ENCODE results near the gene ATP5F1C. TPM values are rescaled to one million over a fixed set of nuclear protein-coding genes. Genes with fewer than 3 reads are reported as not detected.
A peak's percentile ranks its signal among the peaks of the same experiment; 100 is the strongest.

ATP5F1C gene
- total RNA-seq, 1 donor from 2014 or later = 133 TPM

DNA sequence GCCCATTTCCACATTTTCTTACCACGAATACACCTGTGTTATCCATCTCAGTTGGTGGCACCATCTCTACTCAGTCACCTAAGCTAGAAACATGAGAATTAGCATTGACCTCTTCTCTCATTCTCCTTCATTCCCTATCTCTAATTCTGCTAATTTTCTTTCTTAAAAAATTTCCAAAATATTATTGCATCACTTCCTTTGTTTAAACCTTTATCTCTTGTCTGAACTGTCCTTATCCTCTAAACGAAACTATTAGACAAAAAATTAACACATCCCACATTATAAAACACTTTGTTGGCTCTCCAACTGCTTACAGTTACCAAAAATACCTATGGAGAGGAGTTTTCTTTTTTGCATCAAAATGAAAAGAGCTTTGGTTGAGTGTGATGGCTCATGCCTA, 48.6 kb downstream of the ATP5F1C start:
- peaks cover 4% of the 10 kb centered on the region for H3K36me3 Mint-ChIP-seq (ENCODE audit: unreplicated experiment)
- no peak for TF ChIP-seq CTCF (IDR thresholded peaks at IDR 0.05)
- no peaks in the 10 kb centered on the region for H3K27me3 Mint-ChIP-seq (ENCODE audit: unreplicated experiment)
- H3K4me3 Mint-ChIP-seq (ENCODE audit: unreplicated experiment) = no peak overlapping the region
- no peak overlapping the region for H3K27ac Mint-ChIP-seq (ENCODE audit: unreplicated experiment)
- H3K9me3 Mint-ChIP-seq (ENCODE audit: unreplicated experiment) = no peaks in the 10 kb centered on the region
- no peak for DNase-seq (ENCODE audit: extremely low spot score, unreplicated experiment)
- no peaks in the 10 kb centered on the region for H3K4me1 Mint-ChIP-seq (ENCODE audit: unreplicated experiment)

GRCh38 chr10:7846591-7846990, 58.6 kb downstream of the ATP5F1C start:
- Mint-ChIP-seq H3K4me3 (ENCODE audit: unreplicated experiment) (no peak overlapping the region), H3K9me3 (ENCODE audit: unreplicated experiment) (no peaks in the 10 kb centered on the region), H3K27me3 (ENCODE audit: unreplicated experiment) (no peaks in the 10 kb centered on the region), H3K27ac (ENCODE audit: unreplicated experiment) (peak overlapping the region; percentile 50), H3K36me3 (ENCODE audit: unreplicated experiment) (no peaks in the 10 kb centered on the region), H3K4me1 (ENCODE audit: unreplicated experiment) (peaks cover 6% of the 10 kb centered on the region)
- TF ChIP-seq CTCF (IDR thresholded peaks at IDR 0.05) = no peak
- no peak for DNase-seq (ENCODE audit: extremely low spot score, unreplicated experiment)

GRCh38 chr10:7853226-7853842, 65.4 kb downstream of the ATP5F1C start:
- DNase-seq (ENCODE audit: extremely low spot score, unreplicated experiment) = no peak
- Mint-ChIP-seq H3K4me1 (ENCODE audit: unreplicated experiment) (peaks cover 9% of the 10 kb centered on the region), H3K4me3 (ENCODE audit: unreplicated experiment) (no peak overlapping the region), H3K36me3 (ENCODE audit: unreplicated experiment) (peaks cover 3% of the 10 kb centered on the region), H3K27ac (ENCODE audit: unreplicated experiment) (no peak overlapping the region), H3K9me3 (ENCODE audit: unreplicated experiment) (no peaks in the 10 kb centered on the region), H3K27me3 (ENCODE audit: unreplicated experiment) (no peaks in the 10 kb centered on the region)
- TF ChIP-seq CTCF (IDR thresholded peaks at IDR 0.05) = no peak

- DNase-seq (ENCODE audit: extremely low spot score, unreplicated experiment) = no peak
- peaks cover 3% of the 10 kb centered on the region for H3K36me3 Mint-ChIP-seq (ENCODE audit: unreplicated experiment)
- no peak overlapping the region for H3K4me3 Mint-ChIP-seq (ENCODE audit: unreplicated experiment)
- H3K9me3 Mint-ChIP-seq (ENCODE audit: unreplicated experiment) = no peaks in the 10 kb centered on the region
- no peak for TF ChIP-seq CTCF (IDR thresholded peaks at IDR 0.05)
- no peak overlapping the region for H3K27ac Mint-ChIP-seq (ENCODE audit: unreplicated experiment)
- H3K4me1 Mint-ChIP-seq (ENCODE audit: unreplicated experiment) = peaks cover 9% of the 10 kb centered on the region
- no peaks in the 10 kb centered on the region for H3K27me3 Mint-ChIP-seq (ENCODE audit: unreplicated experiment)
Observed at GRCh38 chr10:7853890-7854289, 65.9 kb downstream of the ATP5F1C start.

- Mint-ChIP-seq H3K4me3 (ENCODE audit: unreplicated experiment) (no peak overlapping the region), H3K9me3 (ENCODE audit: unreplicated experiment) (peaks cover 4% of the 10 kb centered on the region), H3K27ac (ENCODE audit: unreplicated experiment) (no peak overlapping the region), H3K4me1 (ENCODE audit: unreplicated experiment) (peaks cover 9% of the 10 kb centered on the region), H3K36me3 (ENCODE audit: unreplicated experiment) (peaks cover 5% of the 10 kb centered on the region), H3K27me3 (ENCODE audit: unreplicated experiment) (no peaks in the 10 kb centered on the region)
- no peak for DNase-seq (ENCODE audit: extremely low spot score, unreplicated experiment)
- TF ChIP-seq CTCF (IDR thresholded peaks at IDR 0.05) = no peak
Observed at GRCh38 chr10:7855205-7855604, 67.2 kb downstream of the ATP5F1C start.
